Breast epithelium (tissue), 4 donors: Measurements from ENCODE around the gene FAM131B. TPM values are rescaled to one million over a fixed set of nuclear protein-coding genes. Genes with fewer than 3 reads are reported as not detected.

Experiments used
- DNase-seq, 2 donors: peaks; one replicate each; pipeline ENCODE4 v3.0.0-alpha.2; 2019; ENCODE audit warnings: low spot score in 2 of 2
- H3K27ac ChIP-seq, 2 donors: fragments of 200-600 bp; sonication (generic) in 1 of 2; one replicate each; pipeline ENCODE4 v1.5.1; 2016 to 2019; ENCODE audit warnings: mild to moderate bottlenecking in 1 of 2
- H3K27me3 ChIP-seq, 2 donors: fragments of 200-600 bp; sonication (generic) in 1 of 2; one replicate each; pipeline versions ENCODE4 v1.5.1 to v1.6.0; 2017 to 2019; ENCODE audit warnings: control low read depth in 1 of 2, mild to moderate bottlenecking in 1 of 2
- H3K36me3 ChIP-seq: fragments of 200-600 bp; one replicate; pipeline ENCODE4 v1.5.1; 2019
- H3K4me1 ChIP-seq, 2 donors: fragments of 200-600 bp; sonication (generic); one replicate each; pipeline ENCODE4 v1.5.1; 2016 to 2019; ENCODE audit warnings: control low read depth in 1 of 2
- H3K4me3 ChIP-seq, 3 donors: fragments of 200-600 bp; sonication (generic); 1 replicate in 2 of 3; 2 replicates in 1 of 3; pipeline ENCODE4 v1.5.1; 2016 to 2019; ENCODE audit warnings: mild to moderate bottlenecking in 3 of 3, moderate library complexity in 2 of 3
- H3K9me3 ChIP-seq, 2 donors: fragments of 200-600 bp; sonication (generic) in 1 of 2; one replicate each; pipeline ENCODE4 v1.5.1; 2016 to 2019; ENCODE audit warnings: control low read depth in 1 of 2
- POLR2A ChIP-seq: fragments of 450-650 bp; IDR thresholded peaks from one replicate; pipeline ENCODE4 v1.6.1; 2016; ENCODE audit warnings: antibody characterized with exemption, mild to moderate bottlenecking, moderate library complexity
- POLR2AphosphoS5 ChIP-seq, 3 donors: sonication (generic); formaldehyde crosslinking; IDR thresholded peaks; one replicate each; pipeline ENCODE4 v1.6.1; 2017; ENCODE audit warnings: antibody characterized with exemption in 3 of 3
- intact Hi-C: fragments of 100-400 bp; cut with DNase I; formaldehyde crosslinking; loops from one replicate; pipeline ENCODE4 v1.15.1; 2023; ENCODE audit warnings: low total_unique reads
- total RNA-seq, 3 donors: library from RNA; depleted of rRNA; stranded (reverse); fragments of >200 nt; gene quantifications; one replicate each; pipeline ENCODE4 v1.1.0, GENCODE V29; 2016
- TF ChIP-seq, protein P1 (sequence below), 3 donors: fragments of 450-650 bp; IDR thresholded peaks; one replicate each; pipeline ENCODE4 v1.5.1; 2016 to 2017; ENCODE audit warnings: antibody characterized with exemption in 3 of 3, mild to moderate bottlenecking in 3 of 3, moderate library complexity in 3 of 3

FAM131B gene
- total RNA-seq, 3 donors from 2014 or later = 0.48 to 2.3 (median 0.73) TPM

DNA sequence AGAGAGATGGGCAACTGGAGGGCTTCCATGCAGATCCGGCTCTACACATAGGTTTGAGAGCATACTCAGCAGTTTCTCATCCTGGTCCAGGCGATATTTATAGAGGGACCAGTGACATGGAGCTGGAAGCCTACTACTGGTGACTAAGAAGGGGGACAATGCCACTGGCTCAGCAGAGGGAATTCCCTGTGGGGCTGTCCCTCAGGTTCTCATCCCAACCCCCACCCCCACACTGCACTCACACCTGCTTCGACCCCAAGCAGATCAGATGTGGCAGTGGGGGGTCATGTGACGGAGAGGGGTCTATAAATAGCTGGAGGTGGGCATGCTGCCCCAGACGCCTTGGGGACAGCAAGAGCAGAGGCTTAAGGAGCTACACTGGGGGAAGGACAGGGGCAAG is 46.7 kb downstream of the FAM131B start, which contains the start of gene CLCN1:
CLCN1 (plus strand) TSS at position 336 of the 400 bp plus-strand sequence. CDS start 102 bp downstream, outside the sequence.
- H3K9me3 ChIP-seq = no peaks in the 10 kb centered on the region
- H3K4me1 ChIP-seq = no peaks in the 10 kb centered on the region
- no peaks in the 10 kb centered on the region for H3K36me3 ChIP-seq
- DNase-seq = no peak
- H3K27ac ChIP-seq = no peak within 1 kb of the TSS
- no peaks in the 10 kb centered on the region for H3K27me3 ChIP-seq
- intact Hi-C loops = no loop called here
- TF ChIP-seq, protein P1, sequence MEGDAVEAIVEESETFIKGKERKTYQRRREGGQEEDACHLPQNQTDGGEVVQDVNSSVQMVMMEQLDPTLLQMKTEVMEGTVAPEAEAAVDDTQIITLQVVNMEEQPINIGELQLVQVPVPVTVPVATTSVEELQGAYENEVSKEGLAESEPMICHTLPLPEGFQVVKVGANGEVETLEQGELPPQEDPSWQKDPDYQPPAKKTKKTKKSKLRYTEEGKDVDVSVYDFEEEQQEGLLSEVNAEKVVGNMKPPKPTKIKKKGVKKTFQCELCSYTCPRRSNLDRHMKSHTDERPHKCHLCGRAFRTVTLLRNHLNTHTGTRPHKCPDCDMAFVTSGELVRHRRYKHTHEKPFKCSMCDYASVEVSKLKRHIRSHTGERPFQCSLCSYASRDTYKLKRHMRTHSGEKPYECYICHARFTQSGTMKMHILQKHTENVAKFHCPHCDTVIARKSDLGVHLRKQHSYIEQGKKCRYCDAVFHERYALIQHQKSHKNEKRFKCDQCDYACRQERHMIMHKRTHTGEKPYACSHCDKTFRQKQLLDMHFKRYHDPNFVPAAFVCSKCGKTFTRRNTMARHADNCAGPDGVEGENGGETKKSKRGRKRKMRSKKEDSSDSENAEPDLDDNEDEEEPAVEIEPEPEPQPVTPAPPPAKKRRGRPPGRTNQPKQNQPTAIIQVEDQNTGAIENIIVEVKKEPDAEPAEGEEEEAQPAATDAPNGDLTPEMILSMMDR (IDR thresholded peaks at IDR 0.05) = no peak
- TF ChIP-seq POLR2AphosphoS5 (IDR thresholded peaks at IDR 0.05) = no peak
- no peak for TF ChIP-seq POLR2A
- no peak within 1 kb of the TSS for H3K4me3 ChIP-seq

DNA sequence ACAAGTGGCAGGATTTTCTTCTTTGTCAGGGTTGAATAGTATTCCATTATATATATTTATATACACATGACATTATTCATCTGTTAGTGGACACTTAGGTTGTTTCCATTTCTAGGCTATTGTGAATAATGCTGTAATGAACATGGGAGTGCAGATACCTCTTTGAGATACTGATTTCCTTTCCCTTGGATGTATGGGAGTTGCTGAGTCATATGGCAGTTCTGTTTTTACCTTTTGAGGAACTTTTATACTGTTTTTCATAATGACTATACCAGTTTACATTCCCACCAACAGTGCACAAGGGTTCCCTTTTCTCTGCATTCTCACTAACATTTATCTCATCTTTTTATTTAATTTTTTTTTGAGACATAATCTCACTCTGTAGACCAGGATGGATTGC is 48.4 kb downstream of the FAM131B start:
- no peaks in the 10 kb centered on the region for H3K9me3 ChIP-seq
- no peaks in the 10 kb centered on the region for H3K4me1 ChIP-seq
- H3K27ac ChIP-seq = no peak overlapping the region
- DNase-seq = no peak
- H3K4me3 ChIP-seq = no peak overlapping the region
- intact Hi-C loops = no loop called here
- no peaks in the 10 kb centered on the region for H3K36me3 ChIP-seq
- no peaks in the 10 kb centered on the region for H3K27me3 ChIP-seq
- TF ChIP-seq, protein P1 (IDR thresholded peaks at IDR 0.05) = no peak
- no peak for TF ChIP-seq POLR2AphosphoS5 (IDR thresholded peaks at IDR 0.05)
- TF ChIP-seq POLR2A = no peak

DNA sequence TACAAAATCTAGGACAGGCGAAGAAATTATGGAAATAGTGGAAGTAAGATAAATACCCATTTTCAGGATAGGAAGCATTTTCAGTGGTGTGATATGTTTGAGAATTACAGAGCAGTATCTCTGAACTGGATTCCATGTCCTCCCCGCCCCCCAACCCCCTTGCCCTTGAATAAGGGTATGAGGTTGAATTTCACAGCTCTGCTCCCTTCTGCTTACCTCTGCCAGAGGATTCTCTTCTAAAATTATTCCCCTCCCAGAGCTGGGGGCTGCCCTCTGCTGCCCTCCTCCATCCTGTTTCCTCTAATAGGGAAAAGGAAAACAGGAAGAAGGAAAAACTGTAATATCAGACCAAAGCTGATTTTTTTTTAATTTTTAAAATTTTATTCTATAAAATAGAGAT is 53.9 kb downstream of the FAM131B start:
- no peaks in the 10 kb centered on the region for H3K4me1 ChIP-seq
- DNase-seq = no peak
- intact Hi-C loops = loop anchor here (5.0 kb wide), 1 partner anchor 61 kb away; no protein-coding TSS in a partner anchor
- peaks cover 7% of the 10 kb centered on the region for H3K36me3 ChIP-seq
- H3K9me3 ChIP-seq = no peaks in the 10 kb centered on the region
- H3K4me3 ChIP-seq = no peak overlapping the region
- TF ChIP-seq, protein P1 (IDR thresholded peaks at IDR 0.05) = no peak
- TF ChIP-seq POLR2A (no peak), POLR2AphosphoS5 (IDR thresholded peaks at IDR 0.05) (no peak)
- H3K27ac ChIP-seq = no peak overlapping the region
- no peaks in the 10 kb centered on the region for H3K27me3 ChIP-seq

DNA sequence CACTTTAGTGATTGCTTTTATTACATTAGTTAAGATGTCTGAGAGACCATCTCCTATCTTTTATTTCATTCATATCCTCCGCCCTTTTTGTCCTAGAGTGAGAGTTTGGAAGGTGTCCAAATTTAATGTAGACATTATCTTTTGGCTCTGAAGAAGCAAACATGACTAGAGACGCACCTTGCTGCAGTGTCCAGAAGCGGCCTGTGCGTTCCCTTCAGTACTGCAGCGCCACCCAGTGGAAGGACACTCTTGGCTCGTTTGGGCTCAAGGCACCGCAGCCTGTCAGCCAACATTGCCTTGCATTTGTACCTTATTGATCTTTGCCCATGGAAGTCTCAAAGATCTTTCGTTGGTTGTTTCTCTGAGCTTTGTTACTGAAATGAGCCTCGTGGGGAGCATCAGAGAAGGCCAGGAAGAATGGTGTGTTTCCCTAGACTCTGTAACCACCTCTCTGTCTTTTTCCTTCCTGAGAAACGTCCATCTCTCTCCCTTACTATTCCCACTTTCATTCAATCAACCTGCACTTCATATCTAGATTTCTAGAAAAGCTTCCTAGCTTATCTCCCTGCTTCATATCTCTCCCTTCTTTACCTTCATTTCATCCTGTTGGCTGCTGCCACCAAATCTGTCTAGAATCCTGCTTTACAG is 57.0 kb downstream of the FAM131B start:
- Histone ChIP-seq H3K27ac (no peak overlapping the region), H3K36me3 (peaks cover 7% of the 10 kb centered on the region), H3K9me3 (no peaks in the 10 kb centered on the region), H3K4me3 (no peak overlapping the region), H3K4me1 (no peaks in the 10 kb centered on the region), H3K27me3 (no peaks in the 10 kb centered on the region)
- DNase-seq = peak; percentile 63 to 87
- TF ChIP-seq POLR2AphosphoS5 (IDR thresholded peaks at IDR 0.05) (no peak), POLR2A (no peak)
- TF ChIP-seq, protein P1 (IDR thresholded peaks at IDR 0.05) = peak in 2 of 3 donors; percentile 76 to 84
- intact Hi-C loops = loop anchor here (5.0 kb wide), 1 partner anchor 58 kb away; no protein-coding TSS in a partner anchor

DNA sequence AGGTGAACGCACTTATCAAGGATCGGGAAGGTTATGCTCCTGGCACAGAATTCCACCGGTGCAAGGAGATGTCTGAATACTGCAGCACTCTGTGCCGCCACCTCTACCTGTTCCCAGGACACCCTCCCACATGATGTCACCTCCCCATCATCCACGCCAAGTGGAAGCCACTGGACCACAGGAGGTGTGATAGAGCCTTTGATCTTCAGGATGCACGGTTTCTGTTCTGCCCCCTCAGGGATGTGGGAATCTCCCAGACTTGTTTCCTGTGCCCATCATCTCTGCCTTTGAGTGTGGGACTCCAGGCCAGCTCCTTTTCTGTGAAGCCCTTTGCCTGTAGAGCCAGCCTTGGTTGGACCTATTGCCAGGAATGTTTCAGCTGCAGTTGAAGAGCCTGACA is 57.6 kb downstream of the FAM131B start:
- intact Hi-C loops = loop anchor here (5.0 kb wide), 1 partner anchor 58 kb away; no protein-coding TSS in a partner anchor
- Histone ChIP-seq H3K4me1 (no peaks in the 10 kb centered on the region), H3K4me3 (no peak overlapping the region), H3K36me3 (peaks cover 7% of the 10 kb centered on the region), H3K9me3 (no peaks in the 10 kb centered on the region), H3K27ac (no peak overlapping the region), H3K27me3 (no peaks in the 10 kb centered on the region)
- DNase-seq = no peak
- TF ChIP-seq, protein P1 (IDR thresholded peaks at IDR 0.05) = no peak
- TF ChIP-seq POLR2A = no peak
- TF ChIP-seq POLR2AphosphoS5 (IDR thresholded peaks at IDR 0.05) = no peak
